ENCODE measurements around the gene STK36.

- TF ChIP-seq, protein P1, sequence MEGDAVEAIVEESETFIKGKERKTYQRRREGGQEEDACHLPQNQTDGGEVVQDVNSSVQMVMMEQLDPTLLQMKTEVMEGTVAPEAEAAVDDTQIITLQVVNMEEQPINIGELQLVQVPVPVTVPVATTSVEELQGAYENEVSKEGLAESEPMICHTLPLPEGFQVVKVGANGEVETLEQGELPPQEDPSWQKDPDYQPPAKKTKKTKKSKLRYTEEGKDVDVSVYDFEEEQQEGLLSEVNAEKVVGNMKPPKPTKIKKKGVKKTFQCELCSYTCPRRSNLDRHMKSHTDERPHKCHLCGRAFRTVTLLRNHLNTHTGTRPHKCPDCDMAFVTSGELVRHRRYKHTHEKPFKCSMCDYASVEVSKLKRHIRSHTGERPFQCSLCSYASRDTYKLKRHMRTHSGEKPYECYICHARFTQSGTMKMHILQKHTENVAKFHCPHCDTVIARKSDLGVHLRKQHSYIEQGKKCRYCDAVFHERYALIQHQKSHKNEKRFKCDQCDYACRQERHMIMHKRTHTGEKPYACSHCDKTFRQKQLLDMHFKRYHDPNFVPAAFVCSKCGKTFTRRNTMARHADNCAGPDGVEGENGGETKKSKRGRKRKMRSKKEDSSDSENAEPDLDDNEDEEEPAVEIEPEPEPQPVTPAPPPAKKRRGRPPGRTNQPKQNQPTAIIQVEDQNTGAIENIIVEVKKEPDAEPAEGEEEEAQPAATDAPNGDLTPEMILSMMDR (conservative IDR thresholded peaks at IDR 0.05; ENCODE audit: low read length): no peak
- TF ChIP-seq EZH2phosphoT487 (IDR thresholded peaks at IDR 0.05; ENCODE audit: borderline replicate concordance, low read depth, low read length): no peak
Measured at GRCh38 chr2:218631837-218632236, 40.0 kb upstream of the STK36 start.
